ENCODE data around the gene PHB1.

DNA sequence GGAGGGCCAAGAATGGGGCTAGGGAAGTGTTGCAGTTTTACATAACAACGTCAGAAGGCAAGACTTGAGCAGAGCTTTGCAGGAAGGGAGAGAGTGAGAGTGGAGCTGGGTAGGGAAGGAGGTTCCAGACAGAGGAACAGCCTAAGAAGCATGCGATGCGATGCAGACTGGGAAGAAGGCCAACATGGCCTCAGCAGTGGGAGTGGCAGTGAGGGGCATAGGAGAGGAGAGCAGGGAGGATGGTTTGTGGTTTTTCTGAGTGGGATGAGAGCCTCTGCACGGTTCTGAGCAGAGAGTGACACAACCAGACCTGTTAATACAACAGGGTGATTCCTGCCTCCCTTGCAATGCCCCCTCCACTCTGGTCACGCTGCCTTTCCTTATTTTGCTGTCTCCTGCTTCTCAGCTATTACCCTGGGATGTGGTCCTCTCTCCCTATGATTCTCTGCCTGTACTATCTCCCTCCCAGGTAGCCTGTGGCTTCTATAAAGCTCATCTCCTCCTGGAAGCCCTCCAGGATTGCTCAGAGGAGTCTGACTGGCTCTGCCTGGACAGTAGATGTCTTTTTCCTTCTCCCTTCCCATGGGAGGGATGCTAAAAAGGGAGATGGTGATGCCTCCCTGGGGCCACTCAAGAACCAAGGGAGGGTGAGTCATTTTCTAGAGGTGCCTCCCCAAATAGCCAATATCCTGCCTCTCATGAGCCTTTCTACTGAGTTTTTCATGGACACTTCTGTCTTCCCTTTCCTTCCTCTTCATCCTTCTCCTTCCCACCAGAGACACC, 41.7 kb upstream of the PHB1 start:
- TF ChIP-seq, protein P1, sequence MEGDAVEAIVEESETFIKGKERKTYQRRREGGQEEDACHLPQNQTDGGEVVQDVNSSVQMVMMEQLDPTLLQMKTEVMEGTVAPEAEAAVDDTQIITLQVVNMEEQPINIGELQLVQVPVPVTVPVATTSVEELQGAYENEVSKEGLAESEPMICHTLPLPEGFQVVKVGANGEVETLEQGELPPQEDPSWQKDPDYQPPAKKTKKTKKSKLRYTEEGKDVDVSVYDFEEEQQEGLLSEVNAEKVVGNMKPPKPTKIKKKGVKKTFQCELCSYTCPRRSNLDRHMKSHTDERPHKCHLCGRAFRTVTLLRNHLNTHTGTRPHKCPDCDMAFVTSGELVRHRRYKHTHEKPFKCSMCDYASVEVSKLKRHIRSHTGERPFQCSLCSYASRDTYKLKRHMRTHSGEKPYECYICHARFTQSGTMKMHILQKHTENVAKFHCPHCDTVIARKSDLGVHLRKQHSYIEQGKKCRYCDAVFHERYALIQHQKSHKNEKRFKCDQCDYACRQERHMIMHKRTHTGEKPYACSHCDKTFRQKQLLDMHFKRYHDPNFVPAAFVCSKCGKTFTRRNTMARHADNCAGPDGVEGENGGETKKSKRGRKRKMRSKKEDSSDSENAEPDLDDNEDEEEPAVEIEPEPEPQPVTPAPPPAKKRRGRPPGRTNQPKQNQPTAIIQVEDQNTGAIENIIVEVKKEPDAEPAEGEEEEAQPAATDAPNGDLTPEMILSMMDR (conservative IDR thresholded peaks at IDR 0.05): no peak
- TF ChIP-seq ZFX (IDR thresholded peaks at IDR 0.05): no peak

Data from C4-2B (cell line).